Endothelial cell of umbilical vein (primary cell): Measurements from ENCODE around the gene BRSK2. TPM values are rescaled to one million over a fixed set of nuclear protein-coding genes. Genes with fewer than 3 reads are reported as not detected.

Experiments used
- BruUV-seq: library from RNA; stranded (reverse); fragments of 400-500 nt; replicated peaks from 2 replicates; lab custom pipeline; 2021; lab: Mats Ljungman, UMichigan
- CTCF ChIA-PET: fragments of 300-600, 350-600 bp; sonication (Branson Sonifier 250); formaldehyde crosslinking; loops from one replicate; lab custom pipeline; 2021; ENCODE audit warnings: antibody characterized with exemption, inconsistent platforms; lab: Charles Lee
- POLR2A ChIA-PET: fragments of 300-600, 350-600 bp; sonication (Branson Sonifier 250); formaldehyde crosslinking; loops from one replicate; lab custom pipeline; 2021; ENCODE audit warnings: antibody characterized with exemption, inconsistent platforms; lab: Charles Lee
- DNase-seq: peaks from one replicate; pipeline ENCODE4 v3.0.0-alpha.2; 2011; ENCODE audit warnings: low read depth, low spot score
- FAIRE-seq: peaks from 2 replicates; lab custom pipeline; 2011; peaks lifted over from hg19 to GRCh38; lab: Jason Lieb, UNC
- H2AFZ ChIP-seq: 2 replicates; pipeline ENCODE4 v1.6.0; 2012; ENCODE audit warnings: low read depth, low read length, control low read depth, inconsistent platforms
- H3K27ac ChIP-seq: 2 replicates; pipeline ENCODE4 v1.5.1; 2011; ENCODE audit warnings: low read depth, mild to moderate bottlenecking, control low read depth, low read length, moderate library complexity; ENCODE audit not compliant: insufficient read depth
- H3K27me3 ChIP-seq, 2 experiments: 2 replicates each; pipeline versions ENCODE4 v1.6.0 to v1.6.1; 2011; ENCODE audit warnings: low read length in 2 of 2, mixed read lengths in 1 of 2; ENCODE audit not compliant: control insufficient read depth in 2 of 2, insufficient read depth in 2 of 2
- H3K36me3 ChIP-seq, 2 experiments: 2 replicates in 1 of 2; 3 replicates in 1 of 2; pipeline ENCODE4 v1.5.1; 2011; ENCODE audit warnings: low read length in 2 of 2, mild to moderate bottlenecking in 1 of 2, moderate library complexity in 1 of 2; ENCODE audit not compliant: control insufficient read depth in 2 of 2, insufficient read depth in 2 of 2; ENCODE audit errors: extremely low read depth in 1 of 2
- H3K4me1 ChIP-seq: 3 replicates; pipeline ENCODE4 v1.5.1; 2011; ENCODE audit warnings: mild to moderate bottlenecking, low read length; ENCODE audit not compliant: control insufficient read depth, insufficient read depth; ENCODE audit errors: extremely low read depth
- H3K4me2 ChIP-seq: 2 replicates; pipeline ENCODE4 v1.6.1; 2011; ENCODE audit warnings: low read length, control low read depth, mixed read lengths; ENCODE audit not compliant: insufficient read depth
- H3K4me3 ChIP-seq, 3 experiments: fragments of 200-600 bp in 1 of 3; sonication (generic), shearing (Covaris generic) in 1 of 3; replicated peaks in 1 of 3; 2 replicates each; pipeline ENCODE4 v1.5.1; 2011 to 2016; ENCODE audit warnings: control low read depth in 3 of 3, low read length in 3 of 3, mild to moderate bottlenecking in 2 of 3, inconsistent platforms in 1 of 3, low read depth in 1 of 3, moderate library complexity in 1 of 3; ENCODE audit not compliant: insufficient read depth in 1 of 3
- H3K79me2 ChIP-seq: 2 replicates; pipeline ENCODE4 v1.6.0; 2012; ENCODE audit warnings: low read length, inconsistent platforms; ENCODE audit not compliant: control insufficient read depth, insufficient read depth
- H3K9ac ChIP-seq: replicated peaks from 2 replicates; pipeline ENCODE3; 2011; ENCODE audit warnings: low read length, control low read depth; ENCODE audit not compliant: insufficient read depth; ENCODE audit errors: extremely low read depth
- H3K9me1 ChIP-seq: replicated peaks from 3 replicates; pipeline ENCODE4 v1.6.0; 2011; ENCODE audit warnings: mild to moderate bottlenecking, low read length; ENCODE audit not compliant: control insufficient read depth, insufficient read depth; ENCODE audit errors: extremely low read depth
- H3K9me3 ChIP-seq: replicated peaks from 2 replicates; pipeline ENCODE4 v1.5.1; 2012; ENCODE audit warnings: low read length, inconsistent platforms; ENCODE audit not compliant: control insufficient read depth, insufficient read depth
- H4K20me1 ChIP-seq: replicated peaks from 2 replicates; pipeline ENCODE3; 2011; ENCODE audit warnings: mild to moderate bottlenecking, low read length; ENCODE audit not compliant: control insufficient read depth, insufficient read depth; ENCODE audit errors: extremely low read depth
- CTCF ChIP-seq, 2 donors: IDR thresholded peaks; 1 replicate in 1 of 2; 2 replicates in 1 of 2; pipeline ENCODE4 v1.5.1; 2011; ENCODE audit warnings: low read length in 2 of 2, mild to moderate bottlenecking in 2 of 2, moderate library complexity in 2 of 2, control low read depth in 1 of 2, inconsistent platforms in 1 of 2, low read depth in 1 of 2; ENCODE audit not compliant: insufficient read depth in 1 of 2; ENCODE audit errors: extremely low read depth in 1 of 2
- EZH2 ChIP-seq: IDR thresholded peaks from 2 replicates; pipeline ENCODE4 v1.6.1; 2012; ENCODE audit warnings: borderline replicate concordance, low read depth, mild to moderate bottlenecking, moderate library complexity, low read length, inconsistent platforms; ENCODE audit not compliant: severe bottlenecking
- FOS ChIP-seq: IDR thresholded peaks from 2 replicates; pipeline ENCODE4 v1.6.1; 2011; ENCODE audit warnings: mild to moderate bottlenecking, low read length, moderate library complexity, borderline replicate concordance; ENCODE audit not compliant: insufficient read depth
- GATA2 ChIP-seq: IDR thresholded peaks from 2 replicates; pipeline ENCODE4 v1.7.0; 2011; ENCODE audit warnings: low read depth, mild to moderate bottlenecking, moderate library complexity, mixed read lengths, low read length; ENCODE audit not compliant: insufficient read length, insufficient read depth
- JUN ChIP-seq: IDR thresholded peaks from 2 replicates; pipeline ENCODE4 v1.6.1; 2011; ENCODE audit warnings: borderline replicate concordance, low read depth; ENCODE audit not compliant: insufficient read length, insufficient read depth
- MAX ChIP-seq: IDR thresholded peaks from 2 replicates; pipeline ENCODE4 v1.6.1; 2011; ENCODE audit not compliant: insufficient read depth, insufficient read length
- MYC ChIP-seq: IDR thresholded peaks from one replicate; pipeline ENCODE4 v1.6.1; 2011; ENCODE audit warnings: mild to moderate bottlenecking, low read depth, low read length
- POLR2A ChIP-seq: IDR thresholded peaks from 2 replicates; pipeline ENCODE4 v1.6.1; 2012; ENCODE audit warnings: low read depth, mild to moderate bottlenecking, control low read depth, low read length
- POLR2AphosphoS5 ChIP-seq: IDR thresholded peaks from 2 replicates; pipeline ENCODE4 v1.6.1; 2012; ENCODE audit warnings: low read depth, mild to moderate bottlenecking, control low read depth, low read length, moderate library complexity; ENCODE audit not compliant: insufficient read depth
- dilution Hi-C: fragments of 300-500 bp; cut with MboI; formaldehyde crosslinking; loops from one replicate; pipeline ENCODE4 v1.15.0; 2019; ENCODE audit warnings: low sequenced_read_pairs; ENCODE audit not compliant: extremely low pct_ligation_motif_present
- intact Hi-C: fragments of 100-400 bp; cut with micrococcal nuclease; formaldehyde crosslinking; loops from one replicate; pipeline ENCODE4 v1.10.0; 2022
- polyA plus RNA-seq, 4 experiments: library from polyadenylated mRNA; depleted of rRNA in 3 of 4; stranded (reverse) in 3 of 4; unstranded in 1 of 4; fragments of >200 nt; gene quantifications; 2 replicates each; pipeline versions ENCODE4 v1.2.1 to v1.2.3, GENCODE V29; 2011 to 2012; ENCODE audit warnings: missing spikeins in 1 of 4
- total RNA-seq: library from RNA; stranded (reverse); gene quantifications from 2 replicates; pipeline ENCODE4 v1.2.3, GENCODE V29; 2021

Gene BRSK2
- total and polyA plus RNA-seq, 2 donors (not counting 3 experiments of a cell fraction or from before 2014, with no cell fraction given) = 0.08 to 0.20 TPM

GRCh38 chr11:1485504-1485885 is 95.8 kb downstream of the BRSK2 start:
- Histone ChIP-seq H2AFZ (no peak overlapping the region), H3K79me2 (no peaks in the 10 kb centered on the region), H3K9me1 (no peaks in the 10 kb centered on the region), H3K9me3 (no peaks in the 10 kb centered on the region), H4K20me1 (no peaks in the 10 kb centered on the region), H3K4me1 (no peaks in the 10 kb centered on the region), H3K4me2 (no peak overlapping the region), H3K36me3 (peaks cover 0 to 3% of the 10 kb centered on the region in 2 experiments), H3K9ac (no peak overlapping the region), H3K27ac (no peak overlapping the region), H3K4me3 (no peak overlapping the region), H3K27me3 (no peaks in the 10 kb centered on the region)
- DNase-seq (no peak), FAIRE-seq (no peak)
- TF ChIP-seq POLR2AphosphoS5 (no peak), FOS (no peak), POLR2A (no peak), JUN (no peak), GATA2 (no peak), EZH2 (no peak), MYC (no peak), MAX (no peak), CTCF (IDR thresholded peaks at IDR 0.05; ENCODE audit: extremely low read depth in 1 of 2, insufficient read depth in 1 of 2, low read depth in 1 of 2, low read length in 2 of 2) (no peak)
- ChIA-PET CTCF (no interaction called here), POLR2A (no interaction called here)
- dilution Hi-C loops (no loop called here), intact Hi-C loops (no loop called here)
- no TSS peak for BruUV-seq
